Stimulated activated CD8-positive, alpha-beta memory T cell treated with anti-CD3 and anti-CD28 coated beads, Interleukin-4, amount 100 ng/mL, for 24 hours (primary cell): Measurements from ENCODE around the gene ADGRG2.

ENCODE experiments used
- DNase-seq: peaks from one replicate; pipeline ENCODE4 v3.0.0-alpha.2; 2020; ENCODE audit warnings: low read depth

Gene ADGRG2

GRCh38 chrX:18956303-18957032 lies 165.8 kb downstream of the ADGRG2 start:
- no peak for DNase-seq

- DNase-seq = no peak
Measured at GRCh38 chrX:18955676-18956075, 166.6 kb downstream of the ADGRG2 start.

DNA sequence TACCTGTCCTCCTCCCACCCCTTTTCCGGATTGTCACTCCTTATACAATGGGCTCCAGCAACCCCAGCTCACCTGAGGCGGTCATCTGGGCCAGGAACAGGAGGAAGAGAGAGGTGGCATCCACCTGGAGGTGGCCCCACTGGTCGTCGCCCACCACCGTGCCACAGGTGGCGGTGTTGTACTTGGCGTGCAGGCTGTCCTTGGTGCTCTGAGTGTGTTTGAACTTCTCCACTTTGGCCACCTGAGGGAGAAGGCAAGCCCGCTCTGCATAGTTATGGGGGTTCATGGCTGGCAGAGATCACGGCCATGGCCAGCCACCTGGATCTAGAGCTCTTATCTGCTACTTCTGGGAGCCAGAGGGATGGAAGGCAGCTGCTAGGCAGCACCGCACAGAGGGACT lies 171.2 kb downstream of the ADGRG2 start:
- no peak for DNase-seq

GRCh38 chrX:18949944-18950301 lies 172.3 kb downstream of the ADGRG2 start:
- DNase-seq = no peak

DNA sequence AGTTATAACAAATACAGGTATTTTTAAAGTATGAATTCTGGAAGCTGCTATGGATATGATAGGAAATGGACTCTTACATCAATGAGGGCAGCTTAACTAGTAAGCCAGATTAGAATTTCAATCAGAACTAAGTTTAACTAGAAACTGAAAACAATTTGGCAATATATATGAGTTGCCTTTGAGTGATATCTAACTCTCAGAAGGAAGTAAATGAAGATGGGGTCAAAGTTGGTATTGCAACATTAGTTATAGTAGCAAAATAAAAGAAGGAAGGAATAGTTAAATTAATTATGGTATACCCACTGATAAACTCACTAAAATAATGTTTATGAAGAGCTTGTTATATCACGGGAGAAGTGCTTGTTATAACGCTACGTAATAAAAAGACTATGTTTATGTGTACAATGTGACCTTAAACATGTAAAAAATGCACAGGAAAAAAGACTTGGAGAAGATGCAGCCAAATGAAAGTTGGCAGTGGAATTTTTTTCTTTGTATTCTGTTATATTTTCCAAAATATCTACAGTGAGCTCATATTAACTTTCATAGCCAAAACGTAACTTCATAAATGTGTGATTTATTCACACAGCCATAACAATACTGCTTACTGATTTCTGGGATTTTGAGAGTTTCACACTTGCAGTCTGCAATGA lies 172.9 kb downstream of the ADGRG2 start:
- DNase-seq = no peak

DNA sequence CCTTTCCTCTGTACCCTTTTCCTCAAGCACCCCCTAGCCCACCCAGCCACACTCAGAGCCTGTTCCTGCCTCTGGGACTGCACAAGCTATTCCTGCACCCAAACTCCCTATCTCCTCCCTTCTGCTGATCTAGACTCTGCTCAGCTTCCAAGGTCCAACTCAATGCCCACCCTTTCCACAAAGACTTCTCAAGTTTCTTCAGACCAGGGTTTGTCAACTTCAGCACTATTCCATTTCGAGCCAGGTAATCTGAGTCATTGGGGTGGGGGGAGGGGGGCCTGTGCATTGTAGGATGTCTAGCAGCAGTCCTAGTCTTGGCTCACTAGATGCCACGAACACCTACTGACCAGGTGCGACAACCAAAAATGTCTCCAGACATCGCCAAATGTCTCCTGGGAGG lies 175.7 kb downstream of the ADGRG2 start:
- no peak for DNase-seq

- no peak for DNase-seq
Measured at GRCh38 chrX:18946157-18946556, 176.1 kb downstream of the ADGRG2 start.

- no peak for DNase-seq
Measured at GRCh38 chrX:18945483-18945882, 176.8 kb downstream of the ADGRG2 start.

DNA sequence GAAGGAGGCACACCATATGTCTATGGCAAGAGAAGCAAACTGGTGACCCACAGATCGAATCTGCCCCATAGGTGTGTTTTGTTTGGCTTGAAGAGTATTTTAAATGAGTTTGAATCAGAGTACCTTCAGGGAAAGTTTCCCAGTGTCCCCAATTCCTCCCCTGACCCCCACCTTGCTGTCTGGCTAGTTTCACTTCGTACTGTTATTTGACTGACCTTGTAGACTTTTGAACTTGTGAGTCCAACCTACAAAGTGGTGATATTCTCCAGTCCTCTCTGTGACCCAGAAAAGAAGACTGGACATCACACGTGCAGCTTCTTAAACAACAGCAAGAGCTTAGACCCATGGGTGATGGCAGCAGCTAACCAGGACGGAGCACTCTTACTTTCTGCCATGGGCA lies 177.8 kb downstream of the ADGRG2 start:
- no peak for DNase-seq

DNA sequence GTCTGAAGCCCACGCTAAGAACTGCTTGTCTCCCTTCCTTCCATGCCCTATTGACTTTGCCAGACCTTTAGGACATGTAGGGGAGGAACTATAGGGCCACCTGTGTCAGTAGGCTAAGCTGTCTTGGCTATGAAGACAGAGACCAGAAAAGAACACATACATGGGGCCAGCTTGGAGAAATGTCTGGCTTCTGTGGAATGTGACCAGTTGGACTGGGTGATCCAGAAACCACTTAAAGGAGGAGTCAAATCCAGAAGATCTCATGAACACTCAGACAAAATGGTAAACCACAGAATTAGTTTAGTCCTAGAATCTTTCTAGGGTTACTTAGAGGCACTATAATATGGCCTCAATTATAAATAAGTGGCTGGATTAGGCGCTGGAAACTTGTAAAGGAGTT lies 180.4 kb downstream of the ADGRG2 start:
- DNase-seq = no peak
